MCF 10A (cell line): ENCODE results near the gene GNG4. TPM values are rescaled to one million over a fixed set of nuclear protein-coding genes. Genes with fewer than 3 reads are reported as not detected.

ENCODE experiments used
- BruUV-seq: library from RNA; stranded (reverse); fragments of 400-500 nt; replicated peaks from 2 replicates; lab custom pipeline; 2021; lab: Mats Ljungman, UMichigan
- CTCF ChIA-PET: fragments of 300-600 bp; sonication (Branson Sonifier 250); formaldehyde crosslinking; extraction: SDS; loops from one replicate; lab custom pipeline; 2021; ENCODE audit warnings: antibody characterized with exemption, inconsistent platforms; lab: Yijun Ruan, JAX
- POLR2A ChIA-PET: fragments of 300-600, 350-650 bp; sonication (Branson Sonifier 250); formaldehyde crosslinking; extraction: SDS; loops from one replicate; lab custom pipeline; 2020; ENCODE audit warnings: antibody characterized with exemption, inconsistent platforms; lab: Yijun Ruan, JAX
- DNase-seq: peaks from one replicate; pipeline ENCODE4 v3.0.0-alpha.2; 2018; ENCODE audit not compliant: unreplicated experiment
- H3K27ac Mint-ChIP-seq: one replicate; pipeline ENCODE4 v1.8.0; 2022; ENCODE audit warnings: mild to moderate bottlenecking, low read depth, mixed read lengths; ENCODE audit not compliant: unreplicated experiment
- H3K27me3 Mint-ChIP-seq: one replicate; pipeline ENCODE4 v1.8.0; 2022; ENCODE audit warnings: mixed read lengths; ENCODE audit not compliant: insufficient read depth, unreplicated experiment
- H3K36me3 Mint-ChIP-seq: one replicate; pipeline ENCODE4 v1.8.0; 2022; ENCODE audit warnings: mild to moderate bottlenecking, moderate library complexity, mixed read lengths; ENCODE audit not compliant: insufficient read depth, unreplicated experiment
- H3K4me1 Mint-ChIP-seq: one replicate; pipeline ENCODE4 v1.8.0; 2022; ENCODE audit warnings: mixed read lengths; ENCODE audit not compliant: insufficient read depth, unreplicated experiment
- H3K4me3 Mint-ChIP-seq: one replicate; pipeline ENCODE4 v1.8.0; 2022; ENCODE audit warnings: mild to moderate bottlenecking, moderate library complexity, mixed read lengths; ENCODE audit not compliant: unreplicated experiment
- H3K9me3 Mint-ChIP-seq: one replicate; pipeline ENCODE4 v1.8.0; 2022; ENCODE audit warnings: mixed read lengths; ENCODE audit not compliant: unreplicated experiment
- intact Hi-C: fragments of 100-400 bp; cut with micrococcal nuclease; formaldehyde crosslinking; loops from 2 replicates; pipeline ENCODE4 v1.14.1; 2022
- total RNA-seq: library from RNA; stranded (reverse); gene quantifications from 2 replicates; pipeline ENCODE4 v1.2.3, GENCODE V29; 2022
- TF ChIP-seq, protein P1 (sequence below): fragments of 200-600 bp; IDR thresholded peaks from one replicate; pipeline ENCODE4 v1.8.0; 2022; ENCODE audit warnings: antibody characterized with exemption, mild to moderate bottlenecking; ENCODE audit not compliant: unreplicated experiment

Gene GNG4
- total RNA-seq, 1 experiment from 2014 or later, result 3.0 TPM

DNA sequence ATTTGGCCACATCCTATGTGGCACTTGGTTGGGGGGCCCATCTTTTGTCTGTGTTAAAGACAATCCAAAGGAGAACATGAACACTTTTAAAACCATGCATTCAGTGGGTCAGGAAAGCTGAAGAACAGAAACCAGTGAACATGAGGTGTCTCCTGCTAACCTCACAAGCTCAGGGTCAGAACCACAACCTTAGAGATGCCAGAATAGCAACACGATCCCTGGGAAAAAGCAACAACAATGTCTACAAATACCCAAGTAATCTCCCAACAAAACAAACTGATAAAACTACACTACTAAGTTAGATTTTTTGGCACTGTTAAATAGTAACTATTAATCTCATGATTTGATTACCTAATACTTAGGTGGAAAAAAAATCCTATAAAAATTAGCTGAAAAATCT lies 34.1 kb upstream of the GNG4 start:
- no peaks in the 10 kb centered on the region for H3K27me3 Mint-ChIP-seq
- TF ChIP-seq, protein P1, sequence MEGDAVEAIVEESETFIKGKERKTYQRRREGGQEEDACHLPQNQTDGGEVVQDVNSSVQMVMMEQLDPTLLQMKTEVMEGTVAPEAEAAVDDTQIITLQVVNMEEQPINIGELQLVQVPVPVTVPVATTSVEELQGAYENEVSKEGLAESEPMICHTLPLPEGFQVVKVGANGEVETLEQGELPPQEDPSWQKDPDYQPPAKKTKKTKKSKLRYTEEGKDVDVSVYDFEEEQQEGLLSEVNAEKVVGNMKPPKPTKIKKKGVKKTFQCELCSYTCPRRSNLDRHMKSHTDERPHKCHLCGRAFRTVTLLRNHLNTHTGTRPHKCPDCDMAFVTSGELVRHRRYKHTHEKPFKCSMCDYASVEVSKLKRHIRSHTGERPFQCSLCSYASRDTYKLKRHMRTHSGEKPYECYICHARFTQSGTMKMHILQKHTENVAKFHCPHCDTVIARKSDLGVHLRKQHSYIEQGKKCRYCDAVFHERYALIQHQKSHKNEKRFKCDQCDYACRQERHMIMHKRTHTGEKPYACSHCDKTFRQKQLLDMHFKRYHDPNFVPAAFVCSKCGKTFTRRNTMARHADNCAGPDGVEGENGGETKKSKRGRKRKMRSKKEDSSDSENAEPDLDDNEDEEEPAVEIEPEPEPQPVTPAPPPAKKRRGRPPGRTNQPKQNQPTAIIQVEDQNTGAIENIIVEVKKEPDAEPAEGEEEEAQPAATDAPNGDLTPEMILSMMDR, result no peak
- ChIA-PET CTCF (interaction anchor here (0.7 to 1.4 kb wide), 8 partner anchors 11 to 288 kb away, joined by 3 to 4 read pairs (median 3); no protein-coding TSS in a partner anchor), POLR2A (interaction anchor here (1.5 to 2.1 kb wide), 2 partner anchors 11 to 179 kb away, joined by 3 to 10 read pairs; partner anchors contain the start of gene B3GALNT2)
- H3K36me3 Mint-ChIP-seq, result peaks cover 22% of the 10 kb centered on the region
- H3K4me1 Mint-ChIP-seq, result no peaks in the 10 kb centered on the region
- no peak overlapping the region for H3K4me3 Mint-ChIP-seq
- intact Hi-C loops, result no loop called here
- no peak overlapping the region for H3K27ac Mint-ChIP-seq
- no peak for DNase-seq
- BruUV-seq, result no TSS peak
- no peaks in the 10 kb centered on the region for H3K9me3 Mint-ChIP-seq

DNA sequence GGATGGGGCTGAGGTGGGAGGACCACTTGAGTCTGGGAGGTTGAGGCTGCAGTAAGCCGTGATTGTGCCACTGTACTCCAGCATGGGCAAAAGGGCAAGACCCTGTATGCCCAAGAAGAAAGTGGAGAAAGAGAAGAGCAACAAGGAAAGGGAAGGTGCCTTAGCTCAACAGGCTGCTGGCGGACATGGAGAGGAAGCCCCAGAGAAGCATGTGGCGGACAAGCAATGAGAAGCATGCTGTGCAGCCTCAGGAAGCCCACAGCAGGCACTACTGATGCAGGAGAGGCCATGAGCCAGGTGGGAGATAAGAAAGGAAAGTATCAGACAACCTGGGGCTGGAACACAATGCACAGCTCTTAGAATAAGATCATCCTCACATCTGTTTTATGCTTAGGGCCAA lies 32.6 kb upstream of the GNG4 start:
- H3K27ac Mint-ChIP-seq, result no peak overlapping the region
- ChIA-PET CTCF (interaction anchor here (0.6 kb wide), 2 partner anchors 67 to 172 kb away, joined by 3 read pairs; no protein-coding TSS in a partner anchor), POLR2A (interaction anchor here (0.5 to 2.1 kb wide), 2 partner anchors 13 to 499 kb away, joined by 6 to 10 read pairs; no protein-coding TSS in a partner anchor)
- no TSS peak for BruUV-seq
- TF ChIP-seq, protein P1, result no peak
- peaks cover 22% of the 10 kb centered on the region for H3K36me3 Mint-ChIP-seq
- no peak overlapping the region for H3K4me3 Mint-ChIP-seq
- no peaks in the 10 kb centered on the region for H3K4me1 Mint-ChIP-seq
- H3K9me3 Mint-ChIP-seq, result no peaks in the 10 kb centered on the region
- DNase-seq, result no peak
- H3K27me3 Mint-ChIP-seq, result no peaks in the 10 kb centered on the region
- intact Hi-C loops, result no loop called here

DNA sequence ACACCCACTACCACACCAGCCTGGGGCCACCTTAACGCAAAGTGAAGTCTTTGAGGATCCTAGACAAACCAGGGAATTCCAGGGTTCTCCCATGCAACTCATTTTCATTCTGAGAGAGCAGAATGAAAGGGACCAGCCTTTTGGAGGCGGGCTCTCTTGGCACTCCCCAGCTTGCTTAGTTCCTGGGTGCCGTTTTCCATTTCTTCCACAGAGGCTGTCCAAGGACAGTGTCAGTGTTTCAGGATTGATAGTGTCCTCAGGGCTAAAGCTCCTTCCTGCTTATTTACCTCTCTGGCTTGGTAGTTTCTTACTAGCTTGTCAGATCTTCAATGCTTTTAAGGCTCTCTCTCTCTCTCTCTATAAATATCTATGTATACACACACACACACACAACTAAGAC lies 30.1 kb upstream of the GNG4 start:
- no TSS peak for BruUV-seq
- POLR2A ChIA-PET, result interaction anchor here (0.6 to 1.8 kb wide), 6 partner anchors 10 to 1195 kb away, joined by 3 to 7 read pairs (median 4); no protein-coding TSS in a partner anchor
- Mint-ChIP-seq H3K27ac (no peak overlapping the region), H3K36me3 (peaks cover 33% of the 10 kb centered on the region), H3K4me1 (peaks cover 6% of the 10 kb centered on the region), H3K9me3 (peaks cover 8% of the 10 kb centered on the region), H3K27me3 (no peaks in the 10 kb centered on the region), H3K4me3 (no peak overlapping the region)
- DNase-seq, result no peak
- CTCF ChIA-PET, result interaction anchor here (0.6 to 0.7 kb wide), 2 partner anchors 52 to 61 kb away, joined by 3 read pairs; no protein-coding TSS in a partner anchor
- intact Hi-C loops, result no loop called here
- TF ChIP-seq, protein P1, result no peak

DNA sequence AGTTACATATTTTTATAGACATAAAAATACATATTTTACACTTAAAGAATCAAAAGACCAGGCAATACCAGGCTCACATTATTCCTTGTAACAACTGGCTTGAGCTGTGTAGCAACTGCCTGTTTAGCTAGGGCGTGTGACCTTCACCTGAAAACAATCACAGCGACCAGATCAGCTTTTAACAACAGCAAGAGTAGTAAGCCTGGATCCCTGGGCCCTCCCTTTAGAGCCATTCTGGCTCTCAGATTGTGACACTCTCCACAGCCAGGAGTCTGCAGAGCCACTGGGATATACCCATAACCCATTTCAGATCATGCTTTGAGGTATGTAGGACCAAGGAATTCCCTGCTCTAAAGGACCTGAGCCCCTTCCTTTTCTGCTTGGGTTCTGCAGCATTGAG lies 29.4 kb upstream of the GNG4 start:
- BruUV-seq, result no TSS peak
- TF ChIP-seq, protein P1, result no peak
- no peak for DNase-seq
- H3K27ac Mint-ChIP-seq, result no peak overlapping the region
- no peak overlapping the region for H3K4me3 Mint-ChIP-seq
- H3K27me3 Mint-ChIP-seq, result no peaks in the 10 kb centered on the region
- POLR2A ChIA-PET, result interaction anchor here (0.7 to 1.8 kb wide), 5 partner anchors 16 to 1194 kb away, joined by 3 to 5 read pairs (median 3); no protein-coding TSS in a partner anchor
- peaks cover 39% of the 10 kb centered on the region for H3K36me3 Mint-ChIP-seq
- H3K9me3 Mint-ChIP-seq, result peaks cover 10% of the 10 kb centered on the region
- CTCF ChIA-PET, result interaction anchor here (0.6 to 1.1 kb wide), 3 partner anchors 52 to 172 kb away, joined by 3 read pairs; no protein-coding TSS in a partner anchor
- intact Hi-C loops, result no loop called here
- peaks cover 6% of the 10 kb centered on the region for H3K4me1 Mint-ChIP-seq
